ENCODE results near the gene SLC25A2.

Gene SLC25A2

GRCh38 chr5:141330299-141331080 is 26.6 kb upstream of the SLC25A2 start, which contains the start of gene PCDHGA1:
PCDHGA1 (plus strand) TSS chr5:141330514.
- no peaks in the 10 kb centered on the region for H3K9me3 ChIP-seq (ENCODE audit: insufficient read depth, low read length)
- H3K79me2 ChIP-seq (ENCODE audit: insufficient read depth, low read length): no peaks in the 10 kb centered on the region
- H3K9me2 ChIP-seq (replicated peaks; ENCODE audit: insufficient read depth, low read length): no peaks in the 10 kb centered on the region
- H3K9ac ChIP-seq (ENCODE audit: low read length): peak within 1 kb of the TSS; percentile 36
- peaks cover 6% of the 10 kb centered on the region; the same call in 1 of the 2 replicates for H3K36me3 ChIP-seq (ENCODE audit: low read length)
- no peak within 1 kb of the TSS for H3K27ac ChIP-seq (ENCODE audit: low read depth, low read length)
- H4K20me1 ChIP-seq (ENCODE audit: low read depth, low read length): no peaks in the 10 kb centered on the region
- no peak within 1 kb of the TSS for H3K4me3 ChIP-seq (ENCODE audit: insufficient read depth, low read length, poor library complexity, severe bottlenecking)
- peak within 1 kb of the TSS; percentile 49 for H3K4me2 ChIP-seq (ENCODE audit: low read depth, low read length, poor library complexity, severe bottlenecking)
- no peaks in the 10 kb centered on the region for H3K27me3 ChIP-seq (ENCODE audit: low read length)
- peak within 1 kb of the TSS; percentile 97 for H2AFZ ChIP-seq (ENCODE audit: low read depth, low read length, severe bottlenecking)
- H3F3A ChIP-seq (ENCODE audit: insufficient read depth): no peaks in the 10 kb centered on the region
- no peak for TF ChIP-seq EZH2phosphoT487 (conservative IDR thresholded peaks at IDR 0.05; ENCODE audit: low read length)
- peak; percentile 84 for TF ChIP-seq CTCF (IDR thresholded peaks at IDR 0.05; ENCODE audit: insufficient read depth, low read length, poor library complexity, severe bottlenecking)

- no peak overlapping the region for H3K4me3 ChIP-seq (ENCODE audit: insufficient read depth, low read length, poor library complexity, severe bottlenecking)
- no peaks in the 10 kb centered on the region for H3K27me3 ChIP-seq (ENCODE audit: low read length)
- no peaks in the 10 kb centered on the region for H3K9me2 ChIP-seq (replicated peaks; ENCODE audit: insufficient read depth, low read length)
- H3K4me2 ChIP-seq (ENCODE audit: low read depth, low read length, poor library complexity, severe bottlenecking): no peak overlapping the region
- no peak overlapping the region for H3K9ac ChIP-seq (ENCODE audit: low read length)
- H3K79me2 ChIP-seq (ENCODE audit: insufficient read depth, low read length): no peaks in the 10 kb centered on the region
- no peaks in the 10 kb centered on the region for H3K36me3 ChIP-seq (ENCODE audit: low read length)
- no peaks in the 10 kb centered on the region for H3F3A ChIP-seq (ENCODE audit: insufficient read depth)
- H4K20me1 ChIP-seq (ENCODE audit: low read depth, low read length): no peaks in the 10 kb centered on the region
- no peak overlapping the region for H2AFZ ChIP-seq (ENCODE audit: low read depth, low read length, severe bottlenecking)
- TF ChIP-seq CTCF (IDR thresholded peaks at IDR 0.05; ENCODE audit: insufficient read depth, low read length, poor library complexity, severe bottlenecking) (no peak), EZH2phosphoT487 (conservative IDR thresholded peaks at IDR 0.05; ENCODE audit: low read length) (no peak)
- H3K9me3 ChIP-seq (ENCODE audit: insufficient read depth, low read length): no peaks in the 10 kb centered on the region
- no peak overlapping the region for H3K27ac ChIP-seq (ENCODE audit: low read depth, low read length)
These were observed 24.4 kb upstream of the SLC25A2 start for GRCh38 chr5:141328231-141328630.

GRCh38 chr5:141326088-141326854 is 22.4 kb upstream of the SLC25A2 start:
- Histone ChIP-seq H2AFZ (ENCODE audit: low read depth, low read length, severe bottlenecking) (peak overlapping the region; percentile 76), H3F3A (ENCODE audit: insufficient read depth) (peaks cover 3% of the 10 kb centered on the region; the same call in 1 of the 2 replicates), H3K36me3 (ENCODE audit: low read length) (no peaks in the 10 kb centered on the region), H3K27me3 (ENCODE audit: low read length) (no peaks in the 10 kb centered on the region), H3K9ac (ENCODE audit: low read length) (peak overlapping the region; percentile 53), H3K27ac (ENCODE audit: low read depth, low read length) (no peak overlapping the region; the same call in 1 of the 2 replicates), H3K79me2 (ENCODE audit: insufficient read depth, low read length) (no peaks in the 10 kb centered on the region), H4K20me1 (ENCODE audit: low read depth, low read length) (no peaks in the 10 kb centered on the region), H3K9me2 (replicated peaks; ENCODE audit: insufficient read depth, low read length) (no peaks in the 10 kb centered on the region), H3K9me3 (ENCODE audit: insufficient read depth, low read length) (no peaks in the 10 kb centered on the region; the same call in 1 of the 2 replicates), H3K4me3 (ENCODE audit: insufficient read depth, low read length, poor library complexity, severe bottlenecking) (peak overlapping the region; percentile 50), H3K4me2 (ENCODE audit: low read depth, low read length, poor library complexity, severe bottlenecking) (peak overlapping the region; percentile 64)
- no peak for TF ChIP-seq EZH2phosphoT487 (conservative IDR thresholded peaks at IDR 0.05; ENCODE audit: low read length)
- peak; percentile 53 for TF ChIP-seq CTCF (IDR thresholded peaks at IDR 0.05; ENCODE audit: insufficient read depth, low read length, poor library complexity, severe bottlenecking)

Measured in SU-DHL-6 (cell line).